Osteocyte (in vitro differentiated cells): ENCODE results near the gene HSD3B2. TPM values are rescaled to one million over a fixed set of nuclear protein-coding genes. Genes with fewer than 3 reads are reported as not detected.
A peak's percentile ranks its signal among the peaks of the same experiment; 100 is the strongest.

Experiments used
- DNase-seq: peaks from one replicate; pipeline ENCODE4 v3.0.0; 2021; ENCODE audit warnings: mixed read lengths; ENCODE audit not compliant: unreplicated experiment; ENCODE audit errors: extremely low spot score
- H3K27ac Mint-ChIP-seq: one replicate; pipeline ENCODE4 v1.8.0; 2021; ENCODE audit warnings: mild to moderate bottlenecking, mixed read lengths; ENCODE audit not compliant: unreplicated experiment
- H3K27me3 Mint-ChIP-seq: one replicate; pipeline ENCODE4 v1.8.0; 2021; ENCODE audit warnings: mixed read lengths; ENCODE audit not compliant: unreplicated experiment
- H3K36me3 Mint-ChIP-seq: one replicate; pipeline ENCODE4 v1.8.0; 2021; ENCODE audit warnings: mixed read lengths; ENCODE audit not compliant: unreplicated experiment
- H3K4me1 Mint-ChIP-seq: one replicate; pipeline ENCODE4 v1.8.0; 2021; ENCODE audit warnings: mixed read lengths; ENCODE audit not compliant: unreplicated experiment
- H3K4me3 Mint-ChIP-seq: one replicate; pipeline ENCODE4 v1.8.0; 2021; ENCODE audit warnings: mild to moderate bottlenecking, moderate library complexity, mixed read lengths; ENCODE audit not compliant: unreplicated experiment
- H3K9me3 Mint-ChIP-seq: one replicate; pipeline ENCODE4 v1.8.0; 2021; ENCODE audit warnings: mixed read lengths; ENCODE audit not compliant: unreplicated experiment
- long read RNA-seq: library from polyadenylated mRNA; unstranded; transcript quantifications from one replicate; pipeline ENCODE4 v2.0.0, GENCODE V29; 2021
- total RNA-seq: library from RNA; stranded (reverse); gene quantifications from 2 replicates; pipeline ENCODE4 v1.2.1, GENCODE V29; 2021
- TF ChIP-seq, protein P1 (sequence below): fragments of 200-600 bp; sonication (generic); IDR thresholded peaks from 2 replicates; pipeline ENCODE4 v1.5.0; 2021; ENCODE audit warnings: antibody characterized with exemption, mild to moderate bottlenecking, moderate library complexity

HSD3B2 gene
- total RNA-seq: not detected in 2 replicates
- long read RNA-seq: 0 reads

DNA sequence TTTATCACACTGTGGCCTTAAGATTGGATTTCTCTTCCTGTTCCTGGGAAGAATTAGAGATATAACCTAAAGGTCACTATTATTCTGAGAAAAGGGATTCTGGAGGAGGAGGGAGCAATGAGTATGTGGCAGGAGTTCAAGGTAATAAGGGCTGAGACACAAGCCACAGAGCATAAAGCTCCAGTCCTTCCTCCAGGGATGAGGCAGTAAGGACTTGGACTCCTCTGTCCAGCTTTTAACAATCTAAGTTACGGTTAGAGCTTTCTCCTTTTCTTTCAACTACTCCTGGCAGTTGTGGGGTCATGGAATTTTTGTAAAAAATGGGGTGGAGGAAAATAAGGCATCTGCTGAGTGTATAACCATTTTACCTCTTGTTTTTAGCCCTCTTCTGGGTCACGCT lies at the start of gene HSD3B2:
Gene HSD3B2 (plus strand): TSS at position 201 of the 400 bp plus-strand sequence. CDS start 270 bp downstream, outside the sequence.
- no peaks in the 10 kb centered on the region for H3K36me3 Mint-ChIP-seq
- H3K4me3 Mint-ChIP-seq: no peak within 1 kb of the TSS
- no peaks in the 10 kb centered on the region for H3K4me1 Mint-ChIP-seq
- H3K9me3 Mint-ChIP-seq: no peaks in the 10 kb centered on the region
- H3K27ac Mint-ChIP-seq: no peak within 1 kb of the TSS
- peaks cover 2% of the 10 kb centered on the region for H3K27me3 Mint-ChIP-seq
- DNase-seq: no peak
- TF ChIP-seq, protein P1, sequence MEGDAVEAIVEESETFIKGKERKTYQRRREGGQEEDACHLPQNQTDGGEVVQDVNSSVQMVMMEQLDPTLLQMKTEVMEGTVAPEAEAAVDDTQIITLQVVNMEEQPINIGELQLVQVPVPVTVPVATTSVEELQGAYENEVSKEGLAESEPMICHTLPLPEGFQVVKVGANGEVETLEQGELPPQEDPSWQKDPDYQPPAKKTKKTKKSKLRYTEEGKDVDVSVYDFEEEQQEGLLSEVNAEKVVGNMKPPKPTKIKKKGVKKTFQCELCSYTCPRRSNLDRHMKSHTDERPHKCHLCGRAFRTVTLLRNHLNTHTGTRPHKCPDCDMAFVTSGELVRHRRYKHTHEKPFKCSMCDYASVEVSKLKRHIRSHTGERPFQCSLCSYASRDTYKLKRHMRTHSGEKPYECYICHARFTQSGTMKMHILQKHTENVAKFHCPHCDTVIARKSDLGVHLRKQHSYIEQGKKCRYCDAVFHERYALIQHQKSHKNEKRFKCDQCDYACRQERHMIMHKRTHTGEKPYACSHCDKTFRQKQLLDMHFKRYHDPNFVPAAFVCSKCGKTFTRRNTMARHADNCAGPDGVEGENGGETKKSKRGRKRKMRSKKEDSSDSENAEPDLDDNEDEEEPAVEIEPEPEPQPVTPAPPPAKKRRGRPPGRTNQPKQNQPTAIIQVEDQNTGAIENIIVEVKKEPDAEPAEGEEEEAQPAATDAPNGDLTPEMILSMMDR: no peak

DNA sequence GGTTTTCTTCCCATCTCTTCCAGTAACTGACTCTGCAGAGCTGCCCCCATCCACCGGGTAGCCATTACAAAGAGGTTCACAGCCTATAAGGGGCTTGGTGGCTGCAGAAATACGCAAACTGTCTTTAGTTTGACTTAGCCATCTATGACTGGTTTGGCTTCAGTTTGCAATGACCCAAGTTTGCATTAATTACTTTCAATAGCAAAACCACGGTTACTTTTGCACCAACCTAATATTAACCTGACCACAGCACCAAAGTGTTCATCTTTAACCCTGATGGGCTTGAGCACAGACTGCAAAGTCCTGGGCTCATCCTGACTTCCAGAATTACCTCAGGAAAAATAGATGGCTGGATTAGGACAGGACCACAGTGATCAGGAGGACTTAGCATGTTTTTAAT lies 48.5 kb upstream of the HSD3B2 start:
- Mint-ChIP-seq H3K36me3 (no peaks in the 10 kb centered on the region), H3K27me3 (peaks cover 35% of the 10 kb centered on the region), H3K4me3 (no peak overlapping the region), H3K27ac (no peak overlapping the region), H3K4me1 (no peaks in the 10 kb centered on the region), H3K9me3 (no peaks in the 10 kb centered on the region)
- TF ChIP-seq, protein P1: no peak
- DNase-seq: no peak

DNA sequence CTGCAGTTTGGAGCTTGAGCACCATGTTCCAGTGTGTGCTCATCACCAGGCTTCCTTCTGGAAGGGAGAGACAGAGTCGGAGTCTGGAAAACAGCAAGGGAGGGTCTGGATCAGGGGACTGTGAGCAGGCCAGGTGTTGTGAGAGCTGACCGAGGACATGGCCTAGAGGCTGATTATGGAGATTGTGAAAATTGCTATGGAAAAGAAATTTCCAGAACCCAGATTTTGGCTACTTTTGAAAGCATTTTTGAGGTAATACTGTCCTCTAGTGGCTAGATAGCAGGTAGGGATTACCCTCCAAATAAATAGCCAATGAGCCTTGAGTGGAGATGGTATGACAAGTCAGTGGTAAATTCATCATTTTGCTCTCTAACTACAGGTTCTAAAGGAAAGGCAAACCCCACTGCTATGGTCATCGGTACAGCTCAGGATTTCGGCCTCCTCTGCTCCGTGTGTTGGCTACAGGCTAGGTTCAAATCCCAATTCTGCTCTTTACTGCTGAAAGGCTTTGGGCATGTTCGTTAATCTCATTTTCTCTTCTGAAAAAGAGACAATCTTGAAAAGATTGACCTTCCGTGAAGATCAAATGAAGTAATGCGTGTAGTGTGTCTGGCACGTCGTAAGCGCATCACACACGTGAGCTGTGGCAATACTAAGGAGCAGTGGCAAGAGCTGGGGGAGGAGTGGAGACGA lies 47.4 kb upstream of the HSD3B2 start:
- Mint-ChIP-seq H3K9me3 (no peaks in the 10 kb centered on the region), H3K27ac (no peak overlapping the region), H3K4me3 (no peak overlapping the region), H3K27me3 (peaks cover 36% of the 10 kb centered on the region), H3K4me1 (no peaks in the 10 kb centered on the region), H3K36me3 (no peaks in the 10 kb centered on the region)
- TF ChIP-seq, protein P1: peak; percentile 83
- no peak for DNase-seq

DNA sequence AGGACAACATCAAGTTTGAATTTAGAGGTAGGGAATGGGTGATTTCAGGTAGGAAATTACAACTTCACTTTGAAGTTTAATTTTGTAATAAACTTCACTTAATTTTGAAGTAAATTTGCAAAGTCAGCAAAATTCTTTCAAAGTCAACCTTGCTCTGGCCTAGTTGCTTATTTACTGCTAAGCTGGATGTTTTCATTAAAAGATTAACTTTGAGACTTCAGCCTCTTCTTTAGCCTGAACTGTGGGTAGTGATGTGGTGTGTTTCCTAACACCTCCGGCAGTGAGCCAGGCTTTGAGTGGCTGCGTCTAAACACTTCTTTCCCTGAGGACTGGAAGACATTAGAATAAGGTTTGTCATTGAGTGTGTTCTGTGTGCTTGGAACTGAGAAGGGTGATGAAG lies 46.4 kb upstream of the HSD3B2 start, which contains the start of gene HAO2:
Gene HAO2 (plus strand): TSS at position 232 of the 400 bp plus-strand sequence. CDS start 12,301 bp downstream, outside the sequence.
- no peaks in the 10 kb centered on the region for H3K4me1 Mint-ChIP-seq
- no peak within 1 kb of the TSS for H3K4me3 Mint-ChIP-seq
- peaks cover 35% of the 10 kb centered on the region for H3K27me3 Mint-ChIP-seq
- TF ChIP-seq, protein P1: no peak
- no peaks in the 10 kb centered on the region for H3K36me3 Mint-ChIP-seq
- no peak for DNase-seq
- H3K27ac Mint-ChIP-seq: no peak within 1 kb of the TSS
- H3K9me3 Mint-ChIP-seq: no peaks in the 10 kb centered on the region

DNA sequence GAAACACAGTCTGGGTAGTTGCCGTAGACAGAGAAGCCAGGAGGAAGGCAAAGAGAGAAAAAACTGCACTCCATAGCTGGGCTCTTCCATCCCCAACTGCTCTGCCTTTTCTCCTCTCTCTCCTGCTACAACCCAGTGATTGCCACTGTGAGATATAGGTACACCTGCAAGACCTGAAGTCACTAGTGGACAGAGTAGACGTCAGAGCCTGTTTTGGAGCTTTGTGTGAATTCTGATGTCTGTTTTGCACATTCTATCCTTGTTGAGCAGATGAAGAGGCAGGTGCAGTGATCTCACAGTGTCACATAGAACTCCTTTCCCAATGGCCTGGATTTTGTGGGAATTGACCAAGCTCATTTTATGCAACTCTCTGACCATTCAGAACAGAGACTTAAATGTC lies 44.2 kb upstream of the HSD3B2 start:
- TF ChIP-seq, protein P1: no peak
- no peaks in the 10 kb centered on the region for H3K4me1 Mint-ChIP-seq
- no peak overlapping the region for H3K27ac Mint-ChIP-seq
- H3K4me3 Mint-ChIP-seq: no peak overlapping the region
- no peaks in the 10 kb centered on the region for H3K36me3 Mint-ChIP-seq
- H3K27me3 Mint-ChIP-seq: peaks cover 34% of the 10 kb centered on the region
- no peaks in the 10 kb centered on the region for H3K9me3 Mint-ChIP-seq
- DNase-seq: no peak
